ENCODE results near the gene CAPN8.

GRCh38 chr1:223714421-223714724 lies 48.9 kb upstream of the CAPN8 start:
- TF ChIP-seq CTCF (IDR thresholded peaks at IDR 0.05; ENCODE audit: borderline replicate concordance, extremely low read depth, low read length, poor library complexity, severe bottlenecking) = no peak
- no peak for TF ChIP-seq EZH2 (IDR thresholded peaks at IDR 0.05; ENCODE audit: borderline replicate concordance, low read depth, low read length, severe bottlenecking)

Data from DND-41 (cell line).